Measurements from ENCODE around the gene STRBP.

STRBP gene

DNA sequence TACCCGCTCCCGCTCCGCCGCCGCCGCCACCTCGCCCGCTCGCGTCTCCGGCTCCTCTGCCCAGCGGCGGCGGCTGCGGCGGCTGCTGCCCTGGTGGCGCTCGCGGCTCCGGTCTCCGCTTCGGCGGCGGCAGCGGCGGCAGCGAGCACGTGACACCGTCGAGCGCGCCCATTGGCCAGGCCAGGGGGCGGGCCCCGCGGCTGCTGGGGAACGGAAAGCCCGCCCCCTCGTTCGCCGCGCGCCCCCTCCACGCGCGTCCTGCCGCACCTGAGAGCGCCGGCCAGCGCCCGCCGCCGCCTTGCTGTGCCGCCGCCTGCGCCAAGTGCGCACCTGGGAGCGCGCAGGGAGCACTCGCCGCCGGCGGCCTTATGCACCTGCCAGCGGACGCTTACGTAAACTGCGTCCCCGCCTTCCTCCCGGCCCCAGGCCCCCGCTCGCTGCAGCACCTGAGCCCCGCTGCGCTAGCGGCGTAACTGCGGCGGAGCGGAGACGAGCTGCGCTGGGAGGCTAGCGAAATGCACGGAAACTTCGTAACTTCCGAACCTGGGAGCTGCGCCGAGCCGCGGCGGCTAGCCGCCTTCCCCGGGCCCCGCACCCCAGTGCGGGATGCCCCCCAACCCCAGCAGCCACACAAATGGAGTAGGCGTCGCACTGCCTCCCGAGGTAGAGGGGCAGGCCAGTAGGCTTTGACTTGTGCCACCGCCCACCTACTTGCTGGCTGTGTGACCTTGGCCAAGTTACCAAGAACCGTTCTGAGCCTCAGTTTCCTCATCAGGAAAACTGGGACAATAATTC, at the start of gene STRBP:
STRBP (minus strand) TSS at position 122 of the 795 bp plus-strand sequence. CDS start 84,452 bp downstream, outside the sequence.
- TF ChIP-seq POLR2A (IDR thresholded peaks at IDR 0.05; ENCODE audit: extremely low read depth, insufficient read length) (no peak), MYC (IDR thresholded peaks at IDR 0.05; ENCODE audit: low read depth, low read length) (peak; percentile 43; the same call in 1 of the 2 replicates)
- TF ChIP-seq, protein P1, sequence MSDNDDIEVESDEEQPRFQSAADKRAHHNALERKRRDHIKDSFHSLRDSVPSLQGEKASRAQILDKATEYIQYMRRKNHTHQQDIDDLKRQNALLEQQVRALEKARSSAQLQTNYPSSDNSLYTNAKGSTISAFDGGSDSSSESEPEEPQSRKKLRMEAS (IDR thresholded peaks at IDR 0.05; ENCODE audit: low read depth, low read length), result peak; percentile 91
- TF ChIP-seq, protein P2, sequence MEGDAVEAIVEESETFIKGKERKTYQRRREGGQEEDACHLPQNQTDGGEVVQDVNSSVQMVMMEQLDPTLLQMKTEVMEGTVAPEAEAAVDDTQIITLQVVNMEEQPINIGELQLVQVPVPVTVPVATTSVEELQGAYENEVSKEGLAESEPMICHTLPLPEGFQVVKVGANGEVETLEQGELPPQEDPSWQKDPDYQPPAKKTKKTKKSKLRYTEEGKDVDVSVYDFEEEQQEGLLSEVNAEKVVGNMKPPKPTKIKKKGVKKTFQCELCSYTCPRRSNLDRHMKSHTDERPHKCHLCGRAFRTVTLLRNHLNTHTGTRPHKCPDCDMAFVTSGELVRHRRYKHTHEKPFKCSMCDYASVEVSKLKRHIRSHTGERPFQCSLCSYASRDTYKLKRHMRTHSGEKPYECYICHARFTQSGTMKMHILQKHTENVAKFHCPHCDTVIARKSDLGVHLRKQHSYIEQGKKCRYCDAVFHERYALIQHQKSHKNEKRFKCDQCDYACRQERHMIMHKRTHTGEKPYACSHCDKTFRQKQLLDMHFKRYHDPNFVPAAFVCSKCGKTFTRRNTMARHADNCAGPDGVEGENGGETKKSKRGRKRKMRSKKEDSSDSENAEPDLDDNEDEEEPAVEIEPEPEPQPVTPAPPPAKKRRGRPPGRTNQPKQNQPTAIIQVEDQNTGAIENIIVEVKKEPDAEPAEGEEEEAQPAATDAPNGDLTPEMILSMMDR (IDR thresholded peaks at IDR 0.05; ENCODE audit: low read depth, low read length), result no peak
- peak within 1 kb of the TSS; percentile 62 for H3K4me3 ChIP-seq (ENCODE audit: low read depth, low read length)
- peak; percentile 89 for DNase-seq (ENCODE audit: low read depth)

DNA sequence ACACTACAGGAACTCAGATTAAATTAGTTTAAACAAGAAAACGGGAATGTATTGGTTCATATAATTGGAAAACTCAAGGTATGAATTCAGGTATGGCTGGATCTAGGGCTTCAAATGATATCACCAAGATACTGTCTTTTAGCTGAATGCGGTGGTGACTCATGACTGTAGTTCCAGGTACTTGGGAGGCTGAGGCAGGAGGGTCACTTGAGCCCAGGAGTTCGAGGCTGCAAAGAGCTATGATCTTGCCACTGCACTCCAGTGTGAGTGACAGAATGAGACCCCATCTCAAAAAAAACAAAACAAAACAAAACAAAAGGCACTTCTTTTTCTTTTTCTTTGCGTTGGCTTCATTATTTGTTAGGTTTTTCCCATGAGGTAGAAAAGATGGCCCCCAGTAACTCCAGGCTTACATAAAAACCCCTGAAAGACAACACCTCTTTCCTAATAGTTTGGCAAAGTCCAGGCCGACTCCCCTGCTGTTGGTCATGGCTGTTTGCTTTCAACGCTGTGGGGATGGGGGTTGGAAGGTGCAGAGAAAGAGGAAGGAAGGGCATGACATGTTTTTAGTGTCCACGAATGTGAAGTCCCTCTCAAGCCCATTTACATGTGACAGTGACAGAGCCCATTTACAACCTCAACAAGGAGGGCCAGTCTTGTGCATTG, 47.8 kb upstream of the STRBP start:
- no peak overlapping the region for H3K4me3 ChIP-seq (ENCODE audit: low read depth, low read length)
- DNase-seq (ENCODE audit: low read depth), result peak; percentile 93
- peak; percentile 80 for TF ChIP-seq MYC (IDR thresholded peaks at IDR 0.05; ENCODE audit: low read depth, low read length)
- TF ChIP-seq, protein P1 (IDR thresholded peaks at IDR 0.05; ENCODE audit: low read depth, low read length), result peak; percentile 85
- TF ChIP-seq, protein P2 (IDR thresholded peaks at IDR 0.05; ENCODE audit: low read depth, low read length), result no peak

DNA sequence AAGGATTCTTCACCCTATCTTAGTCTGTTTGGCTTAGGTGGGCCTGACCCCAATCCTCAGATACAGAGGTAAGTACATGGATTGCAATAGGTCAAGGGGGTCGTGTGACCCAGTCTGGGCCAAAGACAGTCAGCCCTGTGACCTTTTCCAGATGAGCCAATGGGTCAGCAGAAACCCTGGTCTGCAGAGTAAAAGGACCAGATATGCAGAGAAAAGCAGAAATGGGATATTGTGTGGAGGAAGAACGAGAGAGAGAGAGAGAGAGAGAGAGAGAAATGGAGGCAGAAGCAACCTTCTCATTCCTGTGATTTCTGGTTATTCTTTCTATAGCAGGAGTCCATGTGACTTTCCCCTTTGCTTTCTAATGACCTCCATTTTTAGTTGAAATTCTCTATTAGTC, 47.2 kb upstream of the STRBP start:
- TF ChIP-seq, protein P2 (IDR thresholded peaks at IDR 0.05; ENCODE audit: low read depth, low read length), result no peak
- TF ChIP-seq POLR2A (IDR thresholded peaks at IDR 0.05; ENCODE audit: extremely low read depth, insufficient read length), result no peak
- TF ChIP-seq MYC (IDR thresholded peaks at IDR 0.05; ENCODE audit: low read depth, low read length), result no peak
- TF ChIP-seq, protein P1 (IDR thresholded peaks at IDR 0.05; ENCODE audit: low read depth, low read length), result no peak
- DNase-seq (ENCODE audit: low read depth), result no peak
- H3K4me3 ChIP-seq (ENCODE audit: low read depth, low read length), result no peak overlapping the region

DNA sequence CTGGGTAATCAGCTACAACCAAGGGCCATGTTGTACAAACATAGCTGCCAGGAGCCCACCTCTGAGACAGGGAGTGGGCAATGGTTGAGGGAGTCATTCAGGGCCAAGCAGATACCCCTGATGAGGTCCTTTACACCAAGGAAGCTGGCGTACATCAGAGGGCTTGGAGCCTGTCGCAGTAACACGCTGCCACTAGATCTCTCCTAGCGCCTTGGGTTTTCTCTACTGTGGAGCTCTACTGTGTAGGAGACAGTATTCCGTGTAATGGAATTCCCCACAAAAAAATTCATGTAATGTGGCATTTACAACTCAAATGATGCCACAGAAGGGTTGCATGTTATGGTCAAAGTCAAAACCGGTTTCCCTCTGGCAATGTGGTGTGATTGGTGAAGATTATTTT, 46.2 kb upstream of the STRBP start:
- DNase-seq (ENCODE audit: low read depth), result no peak
- no peak overlapping the region for H3K4me3 ChIP-seq (ENCODE audit: low read depth, low read length)
- TF ChIP-seq, protein P2 (IDR thresholded peaks at IDR 0.05; ENCODE audit: low read depth, low read length), result no peak
- TF ChIP-seq, protein P1 (IDR thresholded peaks at IDR 0.05; ENCODE audit: low read depth, low read length), result no peak
- no peak for TF ChIP-seq POLR2A (IDR thresholded peaks at IDR 0.05; ENCODE audit: extremely low read depth, insufficient read length)
- TF ChIP-seq MYC (IDR thresholded peaks at IDR 0.05; ENCODE audit: low read depth, low read length), result no peak

DNA sequence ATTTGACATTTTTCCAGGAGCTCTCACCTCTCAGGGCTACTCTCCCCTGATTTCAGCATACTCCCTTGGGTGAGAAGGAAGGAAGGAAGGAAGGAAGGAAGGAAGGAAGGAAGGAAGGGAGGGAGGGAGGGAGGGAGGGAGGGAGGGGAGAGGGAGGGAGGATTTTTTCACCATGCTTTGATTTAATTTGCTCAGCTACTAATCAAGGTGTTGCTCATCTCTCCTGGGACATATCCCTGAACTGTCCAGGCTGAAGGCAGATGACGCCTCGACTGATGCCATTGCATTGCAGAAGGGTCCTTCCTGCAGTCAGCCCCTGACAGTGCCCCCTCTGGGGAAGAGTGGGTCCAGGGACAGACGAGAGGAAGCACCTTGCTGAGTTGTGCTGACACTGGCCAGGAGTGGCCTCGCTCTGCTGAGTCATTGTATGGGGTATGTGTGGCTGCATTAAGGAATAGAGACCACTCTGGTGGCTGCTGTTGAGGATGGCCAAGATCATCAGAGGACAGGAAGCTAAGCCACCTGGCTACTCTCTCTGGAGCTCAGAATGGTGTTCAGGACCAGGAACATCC, 44.0 kb upstream of the STRBP start:
- DNase-seq (ENCODE audit: low read depth), result no peak
- H3K4me3 ChIP-seq (ENCODE audit: low read depth, low read length), result no peak overlapping the region
- TF ChIP-seq, protein P1 (IDR thresholded peaks at IDR 0.05; ENCODE audit: low read depth, low read length), result no peak
- TF ChIP-seq, protein P2 (IDR thresholded peaks at IDR 0.05; ENCODE audit: low read depth, low read length), result no peak
- TF ChIP-seq MYC (IDR thresholded peaks at IDR 0.05; ENCODE audit: low read depth, low read length) (no peak), POLR2A (IDR thresholded peaks at IDR 0.05; ENCODE audit: extremely low read depth, insufficient read length) (no peak)
